RWPE2 (cell line): ENCODE results near the gene MIEN1.
A peak's percentile ranks its signal among the peaks of the same experiment; 100 is the strongest.
"Not testable (repeated sequence)": the region's sequence is repeated elsewhere in the genome, so short reads cannot be mapped to it uniquely, and the experiment has no call there.

Experiments used
- ATAC-seq: fragments of 200-7000 bp; cut with Tn5 transposase; 3 replicates; pipeline ENCODE4 v1.9.1; 2021; ENCODE audit warnings: low read depth
- DNase-seq: peaks from one replicate; pipeline ENCODE4 v3.0.0-alpha.2; 2020; ENCODE audit warnings: low spot score
- H3K27ac ChIP-seq: fragments of 450-650 bp; 2 replicates; pipeline ENCODE4 v1.5.1; 2017; ENCODE audit warnings: mild to moderate bottlenecking; ENCODE audit not compliant: poor library complexity, severe bottlenecking
- H3K27me3 ChIP-seq: fragments of 250-450 bp; sonication (Bioruptor Pico); 2 replicates; pipeline ENCODE4 v1.5.1; 2021; ENCODE audit warnings: mild to moderate bottlenecking, moderate library complexity; ENCODE audit not compliant: insufficient read depth, poor library complexity, severe bottlenecking
- H3K36me3 ChIP-seq: fragments of 250-450 bp; sonication (Bioruptor Pico); 2 replicates; pipeline ENCODE4 v1.5.1; 2020; ENCODE audit warnings: low read depth, mild to moderate bottlenecking, moderate library complexity
- H3K4me1 ChIP-seq: fragments of 250-450 bp; sonication (Bioruptor Pico); 2 replicates; pipeline ENCODE4 v1.5.1; 2021; ENCODE audit warnings: mild to moderate bottlenecking, moderate library complexity; ENCODE audit not compliant: insufficient read depth, poor library complexity, severe bottlenecking
- H3K4me3 ChIP-seq: fragments of 250-450 bp; sonication (Bioruptor Pico); 2 replicates; pipeline ENCODE4 v1.5.1; 2021; ENCODE audit warnings: mild to moderate bottlenecking, moderate library complexity; ENCODE audit not compliant: severe bottlenecking
- H3K9me3 ChIP-seq: fragments of 250-450 bp; sonication (Bioruptor Pico); 2 replicates; pipeline ENCODE4 v1.5.1; 2021; ENCODE audit warnings: mild to moderate bottlenecking, moderate library complexity; ENCODE audit not compliant: severe bottlenecking
- CTCF ChIP-seq: fragments of 450-650 bp; IDR thresholded peaks from one replicate; pipeline ENCODE4 v1.5.1; 2017; ENCODE audit warnings: mild to moderate bottlenecking, moderate library complexity; ENCODE audit not compliant: poor library complexity, severe bottlenecking

MIEN1 gene

GRCh38 chr17:39767147-39767546 lies 36.8 kb upstream of the MIEN1 start:
- H3K27me3 ChIP-seq: peaks cover 11% of the 10 kb centered on the region
- H3K4me3 ChIP-seq: no peak overlapping the region
- TF ChIP-seq CTCF: no peak
- H3K36me3 ChIP-seq: no peaks in the 10 kb centered on the region
- H3K9me3 ChIP-seq: no peaks in the 10 kb centered on the region
- DNase-seq (no peak), ATAC-seq (no peak)
- no peak overlapping the region for H3K27ac ChIP-seq
- peaks cover 9% of the 10 kb centered on the region for H3K4me1 ChIP-seq

DNA sequence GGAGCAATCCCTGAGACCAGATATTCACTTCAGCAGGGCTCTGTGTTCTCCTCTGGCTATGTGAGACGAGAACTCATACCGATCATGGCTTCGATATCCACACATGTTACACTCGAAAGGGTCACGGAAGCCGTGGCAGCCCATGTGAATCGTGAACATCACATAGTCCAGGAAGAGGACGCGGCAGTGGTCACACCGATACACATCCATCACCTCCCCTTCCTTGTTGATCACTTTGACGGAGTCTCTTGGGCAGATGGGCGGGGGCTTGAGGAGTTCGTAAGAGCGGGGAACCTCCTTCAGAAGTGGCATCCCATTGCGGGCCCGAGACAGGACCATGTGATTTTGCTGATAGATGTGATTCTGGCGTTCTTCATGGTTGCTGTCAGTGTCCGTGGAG lies 35.4 kb upstream of the MIEN1 start:
- H3K9me3 ChIP-seq: no peaks in the 10 kb centered on the region
- H3K4me1 ChIP-seq: peaks cover 9% of the 10 kb centered on the region
- no peak for DNase-seq
- H3K27ac ChIP-seq: no peak overlapping the region
- H3K27me3 ChIP-seq: peaks cover 11% of the 10 kb centered on the region
- H3K4me3 ChIP-seq: no peak overlapping the region
- no peaks in the 10 kb centered on the region for H3K36me3 ChIP-seq
- ATAC-seq: no peak
- no peak for TF ChIP-seq CTCF

- DNase-seq (no peak), ATAC-seq (no peak)
- Histone ChIP-seq H3K27ac (no peak overlapping the region), H3K9me3 (no peaks in the 10 kb centered on the region), H3K36me3 (no peaks in the 10 kb centered on the region), H3K27me3 (peaks cover 11% of the 10 kb centered on the region), H3K4me1 (peaks cover 5% of the 10 kb centered on the region), H3K4me3 (no peak overlapping the region)
- TF ChIP-seq CTCF: no peak
Observed at GRCh38 chr17:39765175-39765574, 34.8 kb upstream of the MIEN1 start.

- not testable (repeated sequence) for H3K4me1 ChIP-seq, H3K4me3 ChIP-seq, DNase-seq, H3K9me3 ChIP-seq, H3K27ac ChIP-seq, ATAC-seq, H3K36me3 ChIP-seq
- H3K27me3 ChIP-seq: peaks cover 11% of the 10 kb centered on the region
Observed at GRCh38 chr17:39764171-39764570, 33.8 kb upstream of the MIEN1 start.

DNA sequence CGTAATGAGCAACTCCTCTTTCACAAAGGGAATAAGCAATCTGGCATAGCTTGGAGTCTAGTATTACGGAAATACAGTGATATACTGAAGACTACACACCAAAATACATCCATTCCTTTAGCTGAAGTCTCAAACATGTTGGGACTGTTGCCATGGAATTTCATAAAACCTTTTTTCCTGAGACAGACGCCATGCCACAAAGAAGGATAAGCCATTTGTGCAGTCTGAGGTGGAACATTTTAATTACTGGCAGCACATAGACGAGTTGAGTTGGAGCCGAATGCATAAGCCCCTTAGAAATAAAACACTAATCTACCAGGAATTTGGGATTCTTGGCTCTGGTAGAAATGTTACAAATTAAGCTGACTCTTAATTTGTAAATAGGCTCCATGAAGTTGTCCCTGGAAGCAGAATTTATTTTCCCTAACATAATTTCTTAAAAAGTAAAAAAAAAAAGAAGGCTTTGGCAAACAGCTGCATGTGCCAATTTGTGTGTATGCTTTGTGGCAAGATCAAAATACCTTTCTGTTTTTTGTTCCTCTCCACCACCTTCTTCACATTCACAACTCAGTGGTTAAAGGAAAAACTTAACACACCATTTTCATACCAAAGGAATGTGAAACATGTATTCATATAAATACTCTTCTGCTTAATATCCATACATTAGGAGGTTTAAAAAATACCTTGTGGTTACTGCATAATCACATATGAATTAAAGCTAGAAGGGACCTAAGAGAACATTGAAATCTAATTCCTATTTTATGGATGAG lies 32.9 kb upstream of the MIEN1 start:
- TF ChIP-seq CTCF: no peak
- H3K27me3 ChIP-seq: peaks cover 9% of the 10 kb centered on the region
- no peaks in the 10 kb centered on the region for H3K4me1 ChIP-seq
- no peaks in the 10 kb centered on the region for H3K9me3 ChIP-seq
- ATAC-seq (0 out of 3 replicates have a peak, but pooled peaks have one; percentile 29), DNase-seq (no peak)
- no peak overlapping the region for H3K4me3 ChIP-seq
- no peaks in the 10 kb centered on the region for H3K36me3 ChIP-seq
- H3K27ac ChIP-seq: no peak overlapping the region
